Smooth muscle cell (in vitro differentiated cells): Measurements from ENCODE around the gene GIPR. TPM values are rescaled to one million over a fixed set of nuclear protein-coding genes. Genes with fewer than 3 reads are reported as not detected.

ENCODE experiments used
- DNase-seq: peaks from one replicate; lab custom pipeline; 2025; ENCODE audit not compliant: unreplicated experiment; lab: John Stamatoyannopoulos, UW
- H2AFZ ChIP-seq: fragments of 200-600 bp; sonication (generic); 2 replicates; pipeline ENCODE4 v1.6.0; 2016; ENCODE audit warnings: antibody characterized with exemption, low read depth, mild to moderate bottlenecking
- H3F3A ChIP-seq: fragments of 200-600 bp; sonication (generic); 2 replicates; pipeline ENCODE4 v1.6.0; 2017; ENCODE audit warnings: antibody characterized with exemption, low read depth
- H3K27ac ChIP-seq: fragments of 200-600 bp; sonication (generic); 2 replicates; pipeline ENCODE4 v1.5.1; 2016; ENCODE audit warnings: low read depth, mild to moderate bottlenecking
- H3K27me3 ChIP-seq: fragments of 200-600 bp; sonication (generic); 2 replicates; pipeline ENCODE4 v1.6.1; 2016; ENCODE audit warnings: low read depth, mild to moderate bottlenecking
- H3K36me3 ChIP-seq: fragments of 200-600 bp; sonication (generic); 2 replicates; pipeline ENCODE4 v1.5.1; 2016; ENCODE audit warnings: low read depth
- H3K4me1 ChIP-seq: fragments of 200-600 bp; sonication (generic); 2 replicates; pipeline ENCODE4 v1.5.1; 2016; ENCODE audit warnings: low read depth
- H3K4me2 ChIP-seq: fragments of 200-600 bp; sonication (generic); 2 replicates; pipeline ENCODE4 v1.6.0; 2016; ENCODE audit warnings: mild to moderate bottlenecking
- H3K4me3 ChIP-seq: fragments of 200-600 bp; sonication (generic); 2 replicates; pipeline ENCODE4 v1.5.1; 2016; ENCODE audit warnings: mild to moderate bottlenecking
- H3K79me2 ChIP-seq: fragments of 200-600 bp; sonication (generic); 2 replicates; pipeline ENCODE4 v1.6.0; 2016; ENCODE audit warnings: low read depth, mild to moderate bottlenecking
- H3K9ac ChIP-seq: fragments of 200-600 bp; sonication (generic); 2 replicates; pipeline ENCODE4 v1.6.0; 2016; ENCODE audit warnings: low read depth
- H3K9me3 ChIP-seq: fragments of 200-600 bp; sonication (generic); replicated peaks from 2 replicates; pipeline ENCODE4 v1.5.1; 2016; ENCODE audit warnings: low read depth
- H4K20me1 ChIP-seq: fragments of 200-600 bp; sonication (generic); 2 replicates; pipeline ENCODE4 v1.6.0; 2016; ENCODE audit warnings: low read depth
- WGBS: methylation state at CpG from one replicate; pipeline ENCODE4 v1.1.7; 2016; ENCODE audit warnings: low lambda C conversion rate; 5-methylcytosine and 5-hydroxymethylcytosine counted together
- polyA plus RNA-seq: library from polyadenylated mRNA; unstranded; fragments of >200 nt; fragmentation: Nextera tagmentation; extraction: Ambion mirVana; gene quantifications from 2 replicates; pipeline ENCODE4 v1.2.1, GENCODE V29; 2016
- total RNA-seq: library from RNA; depleted of rRNA; stranded (reverse); fragments of >200 nt; gene quantifications from 2 replicates; pipeline ENCODE4 v1.2.3, GENCODE V29; 2014
- TF ChIP-seq, protein P1 (sequence below): fragments of 200-600 bp; sonication (generic); IDR thresholded peaks from 2 replicates; pipeline ENCODE4 v1.5.1; 2017; ENCODE audit warnings: borderline replicate concordance, mild to moderate bottlenecking, antibody characterized with exemption; ENCODE audit not compliant: insufficient read depth, poor library complexity, severe bottlenecking

The GIPR gene
- total and polyA plus RNA-seq, 2 experiments from 2014 or later, result 0.99 to 2.4 TPM

GRCh38 chr19:45701676-45702075 lies 33.7 kb downstream of the GIPR start:
- no peak overlapping the region for H3K27ac ChIP-seq
- H3K9ac ChIP-seq, result no peak overlapping the region

GRCh38 chr19:45705115-45705514 lies 37.1 kb downstream of the GIPR start:
- Histone ChIP-seq H4K20me1 (no peaks in the 10 kb centered on the region), H2AFZ (no peak overlapping the region), H3F3A (peaks cover 4% of the 10 kb centered on the region), H3K4me1 (no peaks in the 10 kb centered on the region), H3K27me3 (no peaks in the 10 kb centered on the region), H3K9ac (no peak overlapping the region), H3K36me3 (no peaks in the 10 kb centered on the region), H3K4me3 (no peak overlapping the region), H3K27ac (no peak overlapping the region), H3K4me2 (no peak overlapping the region), H3K9me3 (no peaks in the 10 kb centered on the region), H3K79me2 (no peaks in the 10 kb centered on the region)
- TF ChIP-seq, protein P1, sequence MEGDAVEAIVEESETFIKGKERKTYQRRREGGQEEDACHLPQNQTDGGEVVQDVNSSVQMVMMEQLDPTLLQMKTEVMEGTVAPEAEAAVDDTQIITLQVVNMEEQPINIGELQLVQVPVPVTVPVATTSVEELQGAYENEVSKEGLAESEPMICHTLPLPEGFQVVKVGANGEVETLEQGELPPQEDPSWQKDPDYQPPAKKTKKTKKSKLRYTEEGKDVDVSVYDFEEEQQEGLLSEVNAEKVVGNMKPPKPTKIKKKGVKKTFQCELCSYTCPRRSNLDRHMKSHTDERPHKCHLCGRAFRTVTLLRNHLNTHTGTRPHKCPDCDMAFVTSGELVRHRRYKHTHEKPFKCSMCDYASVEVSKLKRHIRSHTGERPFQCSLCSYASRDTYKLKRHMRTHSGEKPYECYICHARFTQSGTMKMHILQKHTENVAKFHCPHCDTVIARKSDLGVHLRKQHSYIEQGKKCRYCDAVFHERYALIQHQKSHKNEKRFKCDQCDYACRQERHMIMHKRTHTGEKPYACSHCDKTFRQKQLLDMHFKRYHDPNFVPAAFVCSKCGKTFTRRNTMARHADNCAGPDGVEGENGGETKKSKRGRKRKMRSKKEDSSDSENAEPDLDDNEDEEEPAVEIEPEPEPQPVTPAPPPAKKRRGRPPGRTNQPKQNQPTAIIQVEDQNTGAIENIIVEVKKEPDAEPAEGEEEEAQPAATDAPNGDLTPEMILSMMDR, result no peak
- no peak for DNase-seq
- WGBS, result 89% methylated on average over 9 of the region's 9 CpGs

More at GRCh38 chr19:45701676-45702075, 33.7 kb downstream of the GIPR start:
- DNase-seq, result no peak
- Histone ChIP-seq H3K4me2 (no peak overlapping the region), H3K9me3 (no peaks in the 10 kb centered on the region), H3F3A (no peaks in the 10 kb centered on the region), H3K4me3 (no peak overlapping the region), H3K4me1 (no peaks in the 10 kb centered on the region), H3K36me3 (no peaks in the 10 kb centered on the region), H2AFZ (no peak overlapping the region), H3K79me2 (no peaks in the 10 kb centered on the region), H3K27me3 (no peaks in the 10 kb centered on the region), H4K20me1 (no peaks in the 10 kb centered on the region)
- 89% methylated on average over 7 of the region's 7 CpGs for WGBS
- TF ChIP-seq, protein P1, result no peak

- Histone ChIP-seq H3K79me2 (peaks cover 5% of the 10 kb centered on the region), H3K4me2 (no peak overlapping the region), H3K27me3 (no peaks in the 10 kb centered on the region), H4K20me1 (no peaks in the 10 kb centered on the region), H3K9me3 (no peaks in the 10 kb centered on the region), H3K36me3 (no peaks in the 10 kb centered on the region), H3K4me1 (no peaks in the 10 kb centered on the region), H2AFZ (no peak overlapping the region), H3K4me3 (no peak overlapping the region), H3F3A (peaks cover 4% of the 10 kb centered on the region), H3K27ac (no peak overlapping the region), H3K9ac (no peak overlapping the region)
- TF ChIP-seq, protein P1, result no peak
- 97% methylated on average over 12 of the region's 12 CpGs for WGBS
- no peak for DNase-seq
Observed at GRCh38 chr19:45705710-45706415, 37.8 kb downstream of the GIPR start.
